Gastroesophageal sphincter (tissue), 3 donors: ENCODE data around the gene ERRFI1.

Experiments used
- CTCF ChIP-seq, 4 experiments: fragments of 200-600 bp in 2 of 4; fragments of 450-650 bp in 2 of 4; sonication (generic) in 1 of 4; IDR thresholded peaks; one replicate each; pipeline ENCODE4 v1.5.1; 2017 to 2019; ENCODE audit warnings: antibody characterized with exemption in 4 of 4, mild to moderate bottlenecking in 2 of 4, moderate library complexity in 2 of 4
- POLR2A ChIP-seq, 2 donors: fragments of 450-650 bp; IDR thresholded peaks; one replicate each; pipeline ENCODE4 v1.6.1; 2017; ENCODE audit warnings: antibody characterized with exemption in 2 of 2, mild to moderate bottlenecking in 2 of 2, moderate library complexity in 1 of 2
- POLR2AphosphoS5 ChIP-seq: sonication (generic); formaldehyde crosslinking; IDR thresholded peaks from one replicate; pipeline ENCODE4 v1.6.1; 2017; ENCODE audit warnings: antibody characterized with exemption

- TF ChIP-seq POLR2A (IDR thresholded peaks at IDR 0.05): no peak
- TF ChIP-seq CTCF (IDR thresholded peaks at IDR 0.05): no peak
- TF ChIP-seq POLR2AphosphoS5: no peak
These were observed 19.8 kb downstream of the ERRFI1 start for GRCh38 chr1:8006037-8006963.
